MM.1S (cell line): ENCODE measurements around the gene ZBTB7C.

ENCODE experiments used
- CTCF ChIP-seq: fragments of 300-600 bp; sonication (generic); IDR thresholded peaks from 2 replicates; pipeline ENCODE4 v1.5.1; 2016; ENCODE audit warnings: antibody characterized with exemption, low read length, mixed read lengths
- EZH2 ChIP-seq: fragments of 300-600 bp; sonication (generic); optimal IDR thresholded peaks from 2 replicates; pipeline ENCODE3; 2017; ENCODE audit warnings: low read depth, mild to moderate bottlenecking, antibody characterized with exemption, low read length, mixed read lengths
- EZH2phosphoT487 ChIP-seq: fragments of 300-600 bp; sonication (generic); IDR thresholded peaks from 2 replicates; pipeline ENCODE4 v1.6.1; 2018; ENCODE audit warnings: antibody characterized with exemption, low read length

GRCh38 chr18:48296581-48296980, 112.6 kb downstream of the ZBTB7C start:
- TF ChIP-seq CTCF (no peak), EZH2 (no peak), EZH2phosphoT487 (no peak)
